ENCODE measurements around the gene ZNF417.
"Not testable (repeated sequence)": the region's sequence is repeated elsewhere in the genome, so short reads cannot be mapped to it uniquely, and the experiment has no call there.

Gene ZNF417

DNA sequence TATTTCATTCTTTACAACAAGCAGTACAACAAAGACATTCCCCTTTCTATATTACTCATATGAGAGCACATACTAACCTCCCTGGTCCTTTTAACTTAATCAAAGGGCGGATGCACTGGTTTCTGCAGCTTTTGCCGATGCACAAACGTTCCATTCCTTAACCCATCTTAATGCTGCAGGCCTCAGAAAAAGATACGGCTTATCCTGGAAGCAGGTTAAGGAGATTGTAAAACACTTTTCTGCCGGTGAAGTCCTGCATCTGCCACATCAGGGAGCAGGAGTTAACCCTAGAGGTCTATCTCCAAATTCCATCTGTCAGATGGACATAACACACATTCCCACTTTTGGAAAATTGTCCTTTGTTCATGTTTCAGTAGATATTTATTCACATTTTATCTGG, 16.1 kb downstream of the ZNF417 start:
- no peaks in the 10 kb centered on the region for H3K79me2 ChIP-seq (ENCODE audit: insufficient read depth, low read length)
- H3K36me3 ChIP-seq (ENCODE audit: low read length): no peaks in the 10 kb centered on the region
- no peaks in the 10 kb centered on the region for H4K20me1 ChIP-seq (ENCODE audit: low read depth, low read length)
- H3K27ac ChIP-seq (ENCODE audit: low read depth, low read length): no peak overlapping the region
- H3K9ac ChIP-seq (ENCODE audit: low read length): no peak overlapping the region
- H3K9me2 ChIP-seq (replicated peaks; ENCODE audit: insufficient read depth, low read length): no peaks in the 10 kb centered on the region
- no peak for TF ChIP-seq EZH2phosphoT487 (conservative IDR thresholded peaks at IDR 0.05; ENCODE audit: low read length)
- TF ChIP-seq, protein P1, sequence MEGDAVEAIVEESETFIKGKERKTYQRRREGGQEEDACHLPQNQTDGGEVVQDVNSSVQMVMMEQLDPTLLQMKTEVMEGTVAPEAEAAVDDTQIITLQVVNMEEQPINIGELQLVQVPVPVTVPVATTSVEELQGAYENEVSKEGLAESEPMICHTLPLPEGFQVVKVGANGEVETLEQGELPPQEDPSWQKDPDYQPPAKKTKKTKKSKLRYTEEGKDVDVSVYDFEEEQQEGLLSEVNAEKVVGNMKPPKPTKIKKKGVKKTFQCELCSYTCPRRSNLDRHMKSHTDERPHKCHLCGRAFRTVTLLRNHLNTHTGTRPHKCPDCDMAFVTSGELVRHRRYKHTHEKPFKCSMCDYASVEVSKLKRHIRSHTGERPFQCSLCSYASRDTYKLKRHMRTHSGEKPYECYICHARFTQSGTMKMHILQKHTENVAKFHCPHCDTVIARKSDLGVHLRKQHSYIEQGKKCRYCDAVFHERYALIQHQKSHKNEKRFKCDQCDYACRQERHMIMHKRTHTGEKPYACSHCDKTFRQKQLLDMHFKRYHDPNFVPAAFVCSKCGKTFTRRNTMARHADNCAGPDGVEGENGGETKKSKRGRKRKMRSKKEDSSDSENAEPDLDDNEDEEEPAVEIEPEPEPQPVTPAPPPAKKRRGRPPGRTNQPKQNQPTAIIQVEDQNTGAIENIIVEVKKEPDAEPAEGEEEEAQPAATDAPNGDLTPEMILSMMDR (IDR thresholded peaks at IDR 0.05; ENCODE audit: insufficient read depth, low read length, poor library complexity, severe bottlenecking): no peak
- H3K9me3 ChIP-seq (ENCODE audit: insufficient read depth, low read length): no peaks in the 10 kb centered on the region
- no peak overlapping the region for H2AFZ ChIP-seq (ENCODE audit: low read depth, low read length, severe bottlenecking)
- no peaks in the 10 kb centered on the region for H3K27me3 ChIP-seq (ENCODE audit: low read length)
- H3K4me2 ChIP-seq (ENCODE audit: low read depth, low read length, poor library complexity, severe bottlenecking): no peak overlapping the region
- H3F3A ChIP-seq (ENCODE audit: insufficient read depth): no peaks in the 10 kb centered on the region; the same call in 1 of the 2 replicates
- H3K4me3 ChIP-seq (ENCODE audit: insufficient read depth, low read length, poor library complexity, severe bottlenecking): no peak overlapping the region

DNA sequence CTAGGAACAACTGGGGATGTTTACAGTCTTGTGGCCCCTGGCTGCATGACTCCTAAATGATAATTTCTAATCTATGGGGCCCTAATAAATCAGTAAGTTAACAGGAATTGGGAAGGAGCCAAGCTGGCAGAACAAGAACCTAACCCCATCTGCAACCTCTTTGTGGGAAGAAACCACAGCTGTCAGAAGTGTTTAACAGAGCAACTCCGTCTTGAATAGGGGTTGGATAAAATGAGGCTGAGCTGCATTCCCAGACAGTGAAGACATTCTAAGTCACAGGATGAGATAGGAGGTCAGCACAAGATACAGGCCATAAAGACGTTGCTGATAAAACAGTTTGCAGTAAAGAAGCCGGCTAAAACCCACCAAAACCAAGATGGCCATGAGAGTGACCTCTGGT, 25.7 kb downstream of the ZNF417 start:
- H3K4me3 ChIP-seq (ENCODE audit: insufficient read depth, low read length, poor library complexity, severe bottlenecking); H3K9ac ChIP-seq (ENCODE audit: low read length); H3K27me3 ChIP-seq (ENCODE audit: low read length); H3F3A ChIP-seq (ENCODE audit: insufficient read depth); H3K27ac ChIP-seq (ENCODE audit: low read depth, low read length); H3K9me3 ChIP-seq (ENCODE audit: insufficient read depth, low read length); H3K36me3 ChIP-seq (ENCODE audit: low read length); H3K9me2 ChIP-seq (replicated peaks; ENCODE audit: insufficient read depth, low read length); H4K20me1 ChIP-seq (ENCODE audit: low read depth, low read length); H2AFZ ChIP-seq (ENCODE audit: low read depth, low read length, severe bottlenecking); H3K4me2 ChIP-seq (ENCODE audit: low read depth, low read length, poor library complexity, severe bottlenecking): not testable (repeated sequence)
- peaks cover 34% of the 10 kb centered on the region for H3K79me2 ChIP-seq (ENCODE audit: insufficient read depth, low read length)

DNA sequence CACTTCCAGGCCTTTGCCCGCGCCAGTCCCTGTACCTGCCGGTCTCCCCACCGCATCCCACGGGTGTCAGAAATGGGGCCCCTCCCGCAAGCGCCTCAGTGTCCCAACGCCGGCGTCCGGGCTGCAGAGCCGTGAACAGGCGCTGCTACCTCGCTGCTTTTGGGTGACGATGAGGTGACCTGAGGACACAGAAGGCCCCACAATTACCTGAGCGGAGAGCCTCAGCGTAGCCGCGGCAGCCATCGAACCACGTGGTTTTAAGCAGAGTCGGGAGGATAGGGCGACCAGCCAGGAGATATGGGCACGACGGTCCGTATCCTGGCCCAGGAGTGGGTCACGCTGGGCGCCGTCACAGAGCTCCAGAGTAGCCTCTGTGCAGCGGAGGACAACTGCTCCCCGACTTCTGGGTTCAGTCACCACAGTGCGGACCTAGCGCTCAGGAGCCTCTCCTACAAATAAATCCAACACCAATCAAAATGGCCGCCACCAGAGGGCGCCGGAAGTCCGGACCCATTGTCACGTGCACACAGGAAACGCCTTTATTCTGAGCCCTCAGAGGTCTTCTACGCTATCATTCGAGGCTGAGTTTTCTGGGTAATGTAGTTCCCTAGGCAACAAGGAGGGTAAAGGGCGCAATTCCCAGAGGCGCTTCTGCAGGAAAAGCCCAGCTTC, 27.7 kb downstream of the ZNF417 start, which contains the start of gene ZNF814:
TSS of gene ZNF814 (minus strand) at position 478 of the 672 bp plus-strand sequence. CDS start at position 243, 235 bp downstream.
- Histone ChIP-seq H3K36me3 (ENCODE audit: low read length) (peaks cover 3% of the 10 kb centered on the region; the same call in 1 of the 2 replicates), H3K9me3 (ENCODE audit: insufficient read depth, low read length) (no peaks in the 10 kb centered on the region), H3K79me2 (ENCODE audit: insufficient read depth, low read length) (peaks cover 55% of the 10 kb centered on the region), H3K27me3 (ENCODE audit: low read length) (no peaks in the 10 kb centered on the region), H3K9me2 (replicated peaks; ENCODE audit: insufficient read depth, low read length) (no peaks in the 10 kb centered on the region), H3K4me2 (ENCODE audit: low read depth, low read length, poor library complexity, severe bottlenecking) (peak within 1 kb of the TSS; percentile 72), H3K27ac (ENCODE audit: low read depth, low read length) (no peak within 1 kb of the TSS; the same call in 1 of the 2 replicates), H3F3A (ENCODE audit: insufficient read depth) (no peaks in the 10 kb centered on the region), H3K9ac (ENCODE audit: low read length) (peak within 1 kb of the TSS; percentile 89), H2AFZ (ENCODE audit: low read depth, low read length, severe bottlenecking) (peak within 1 kb of the TSS; percentile 99), H3K4me3 (ENCODE audit: insufficient read depth, low read length, poor library complexity, severe bottlenecking) (peak within 1 kb of the TSS; percentile 92), H4K20me1 (ENCODE audit: low read depth, low read length) (peaks cover 3% of the 10 kb centered on the region; the same call in 1 of the 2 replicates)
- TF ChIP-seq EZH2phosphoT487 (conservative IDR thresholded peaks at IDR 0.05; ENCODE audit: low read length): no peak
- TF ChIP-seq, protein P1 (IDR thresholded peaks at IDR 0.05; ENCODE audit: insufficient read depth, low read length, poor library complexity, severe bottlenecking): no peak

DNA sequence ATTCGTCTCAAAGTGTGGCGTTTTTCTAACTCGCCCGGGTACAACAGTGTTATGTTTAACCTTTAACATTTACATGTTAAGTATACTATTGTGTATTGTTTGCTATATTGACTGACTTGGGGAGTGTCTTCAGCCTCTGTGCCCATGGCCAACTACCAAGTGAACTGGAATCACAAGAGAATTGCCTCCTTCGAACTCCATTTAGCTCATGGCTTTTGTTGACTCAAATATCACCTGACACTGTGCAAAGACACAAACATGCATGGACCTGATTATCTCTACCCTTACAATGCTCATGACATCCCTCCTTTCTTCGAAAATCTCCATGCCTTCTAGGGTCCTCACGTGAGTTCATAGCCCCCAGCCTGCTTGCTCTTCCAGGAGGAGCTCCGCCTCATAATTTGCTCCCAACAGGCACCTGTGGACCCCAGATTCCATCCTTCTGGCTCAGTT, 28.3 kb downstream of the ZNF417 start:
- no peak overlapping the region for H3K27ac ChIP-seq (ENCODE audit: low read depth, low read length)
- peak overlapping the region; percentile 92 for H3K4me3 ChIP-seq (ENCODE audit: insufficient read depth, low read length, poor library complexity, severe bottlenecking)
- TF ChIP-seq, protein P1 (IDR thresholded peaks at IDR 0.05; ENCODE audit: insufficient read depth, low read length, poor library complexity, severe bottlenecking): no peak
- TF ChIP-seq EZH2phosphoT487 (conservative IDR thresholded peaks at IDR 0.05; ENCODE audit: low read length): no peak
- no peaks in the 10 kb centered on the region for H3F3A ChIP-seq (ENCODE audit: insufficient read depth)
- H4K20me1 ChIP-seq (ENCODE audit: low read depth, low read length): peaks cover 3% of the 10 kb centered on the region; the same call in 1 of the 2 replicates
- peak overlapping the region; percentile 99 for H2AFZ ChIP-seq (ENCODE audit: low read depth, low read length, severe bottlenecking)
- peaks cover 60% of the 10 kb centered on the region for H3K79me2 ChIP-seq (ENCODE audit: insufficient read depth, low read length)
- no peaks in the 10 kb centered on the region for H3K9me2 ChIP-seq (replicated peaks; ENCODE audit: insufficient read depth, low read length)
- H3K36me3 ChIP-seq (ENCODE audit: low read length): peaks cover 3% of the 10 kb centered on the region; the same call in 1 of the 2 replicates
- no peaks in the 10 kb centered on the region for H3K9me3 ChIP-seq (ENCODE audit: insufficient read depth, low read length)
- no peaks in the 10 kb centered on the region for H3K27me3 ChIP-seq (ENCODE audit: low read length)
- H3K4me2 ChIP-seq (ENCODE audit: low read depth, low read length, poor library complexity, severe bottlenecking): peak overlapping the region; percentile 72
- H3K9ac ChIP-seq (ENCODE audit: low read length): peak overlapping the region; percentile 89
